ENCODE measurements around the gene TNPO3.

The TNPO3 gene

DNA sequence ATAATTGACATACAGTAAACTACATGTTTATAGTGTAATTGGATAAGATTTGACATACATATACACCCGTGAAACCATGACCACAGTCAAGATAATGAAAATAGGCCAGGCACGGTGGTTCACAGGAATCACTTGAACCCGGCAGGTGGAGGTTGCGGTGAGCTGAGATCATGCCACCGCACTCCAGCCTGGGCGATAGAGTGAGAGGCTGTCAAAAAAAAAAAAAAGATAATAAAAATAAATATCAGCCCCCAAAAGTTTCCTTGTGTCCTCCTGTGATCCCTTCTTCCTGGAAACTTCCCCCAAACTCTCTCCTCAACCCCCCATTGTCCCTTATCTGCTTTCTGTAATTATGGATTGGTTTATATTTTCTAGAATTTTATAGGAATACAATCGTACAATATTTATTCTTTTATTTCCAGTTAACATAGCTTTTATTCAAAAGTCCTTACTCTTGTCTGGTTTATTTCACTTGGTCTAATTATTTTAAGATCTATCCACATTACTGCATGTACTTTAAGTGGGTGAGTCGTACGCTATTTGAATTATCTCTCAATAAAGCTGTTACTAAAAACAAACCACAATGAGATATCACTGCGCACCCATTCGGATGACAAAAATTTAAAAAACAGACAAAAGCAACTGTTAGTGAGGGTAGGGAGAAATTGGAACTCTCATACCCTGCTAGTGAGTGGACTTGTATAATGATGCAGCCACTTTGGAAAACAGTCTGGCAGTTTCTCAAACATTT lies 30.1 kb upstream of the TNPO3 start:
- no peak overlapping the region for H2AFZ ChIP-seq (ENCODE audit: low read depth, low read length)
- no peak overlapping the region for H3K27ac ChIP-seq (ENCODE audit: low read length)
- no peak overlapping the region for H3K9ac ChIP-seq (ENCODE audit: low read length)
- H3K9me3 ChIP-seq (ENCODE audit: insufficient read depth, low read length), result no peaks in the 10 kb centered on the region
- H3K4me3 ChIP-seq (ENCODE audit: low read length), result no peak overlapping the region
- TF ChIP-seq, protein P1, sequence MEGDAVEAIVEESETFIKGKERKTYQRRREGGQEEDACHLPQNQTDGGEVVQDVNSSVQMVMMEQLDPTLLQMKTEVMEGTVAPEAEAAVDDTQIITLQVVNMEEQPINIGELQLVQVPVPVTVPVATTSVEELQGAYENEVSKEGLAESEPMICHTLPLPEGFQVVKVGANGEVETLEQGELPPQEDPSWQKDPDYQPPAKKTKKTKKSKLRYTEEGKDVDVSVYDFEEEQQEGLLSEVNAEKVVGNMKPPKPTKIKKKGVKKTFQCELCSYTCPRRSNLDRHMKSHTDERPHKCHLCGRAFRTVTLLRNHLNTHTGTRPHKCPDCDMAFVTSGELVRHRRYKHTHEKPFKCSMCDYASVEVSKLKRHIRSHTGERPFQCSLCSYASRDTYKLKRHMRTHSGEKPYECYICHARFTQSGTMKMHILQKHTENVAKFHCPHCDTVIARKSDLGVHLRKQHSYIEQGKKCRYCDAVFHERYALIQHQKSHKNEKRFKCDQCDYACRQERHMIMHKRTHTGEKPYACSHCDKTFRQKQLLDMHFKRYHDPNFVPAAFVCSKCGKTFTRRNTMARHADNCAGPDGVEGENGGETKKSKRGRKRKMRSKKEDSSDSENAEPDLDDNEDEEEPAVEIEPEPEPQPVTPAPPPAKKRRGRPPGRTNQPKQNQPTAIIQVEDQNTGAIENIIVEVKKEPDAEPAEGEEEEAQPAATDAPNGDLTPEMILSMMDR (IDR thresholded peaks at IDR 0.05; ENCODE audit: low read depth, low read length), result no peak
- TF ChIP-seq EZH2phosphoT487 (IDR thresholded peaks at IDR 0.05; ENCODE audit: low read depth), result no peak
- no peaks in the 10 kb centered on the region for H3K79me2 ChIP-seq (ENCODE audit: low read length)
- H3K36me3 ChIP-seq (replicated peaks; ENCODE audit: low read depth, low read length), result no peaks in the 10 kb centered on the region
- H4K20me1 ChIP-seq (ENCODE audit: insufficient read depth, low read length), result no peaks in the 10 kb centered on the region
- H3K27me3 ChIP-seq (ENCODE audit: low read depth, low read length), result no peaks in the 10 kb centered on the region
- H3K4me2 ChIP-seq (ENCODE audit: low read length), result no peak overlapping the region
- H3K4me1 ChIP-seq (ENCODE audit: low read length), result peaks cover 11% of the 10 kb centered on the region

DNA sequence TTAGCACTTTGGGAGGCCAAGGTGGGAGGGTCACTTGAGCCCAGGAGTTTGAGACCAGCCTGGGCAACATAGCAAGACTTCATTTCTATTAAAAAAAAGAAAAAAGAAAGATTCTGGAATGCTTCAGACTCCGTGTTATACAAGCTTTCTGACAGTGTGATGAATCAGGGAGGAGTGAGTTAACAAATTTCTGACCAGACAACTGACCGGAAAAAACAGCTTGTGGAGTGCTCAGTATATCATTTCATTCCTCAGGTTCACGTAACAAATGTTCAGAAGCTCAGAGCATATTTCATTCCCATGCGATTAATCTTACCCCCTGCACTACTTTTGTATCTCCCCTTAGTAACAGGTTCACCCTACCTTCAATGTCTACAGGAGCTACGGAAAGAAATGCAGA lies 28.6 kb upstream of the TNPO3 start:
- TF ChIP-seq, protein P1 (IDR thresholded peaks at IDR 0.05; ENCODE audit: low read depth, low read length), result no peak
- TF ChIP-seq EZH2phosphoT487 (IDR thresholded peaks at IDR 0.05; ENCODE audit: low read depth), result no peak
- no peak overlapping the region for H3K27ac ChIP-seq (ENCODE audit: low read length)
- no peaks in the 10 kb centered on the region for H3K4me1 ChIP-seq (ENCODE audit: low read length)
- H3K36me3 ChIP-seq (replicated peaks; ENCODE audit: low read depth, low read length), result no peaks in the 10 kb centered on the region
- no peaks in the 10 kb centered on the region for H4K20me1 ChIP-seq (ENCODE audit: insufficient read depth, low read length)
- H3K4me2 ChIP-seq (ENCODE audit: low read length), result no peak overlapping the region
- no peaks in the 10 kb centered on the region for H3K27me3 ChIP-seq (ENCODE audit: low read depth, low read length)
- no peaks in the 10 kb centered on the region for H3K79me2 ChIP-seq (ENCODE audit: low read length)
- no peak overlapping the region for H2AFZ ChIP-seq (ENCODE audit: low read depth, low read length)
- H3K9me3 ChIP-seq (ENCODE audit: insufficient read depth, low read length), result no peaks in the 10 kb centered on the region
- H3K9ac ChIP-seq (ENCODE audit: low read length), result no peak overlapping the region
- no peak overlapping the region for H3K4me3 ChIP-seq (ENCODE audit: low read length)

DNA sequence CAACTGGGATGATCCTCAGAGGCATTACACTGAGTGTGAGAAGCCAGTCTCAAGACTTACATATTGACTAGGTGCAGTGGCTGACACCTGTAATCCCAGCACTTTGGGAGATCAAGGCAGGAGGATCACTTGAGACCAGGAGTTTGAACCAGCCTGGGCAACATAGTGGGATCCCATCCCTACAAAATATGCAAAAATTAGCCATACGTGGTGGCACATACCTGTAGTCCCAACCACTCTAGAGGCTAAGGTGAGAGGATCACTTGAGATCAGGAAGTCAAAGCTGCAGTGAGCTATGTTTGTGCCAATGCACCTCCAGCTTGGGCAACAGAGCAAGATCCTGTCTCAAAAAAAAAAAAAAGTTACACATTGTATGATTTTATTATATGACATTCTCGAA lies 23.5 kb upstream of the TNPO3 start:
- H3K9me3 ChIP-seq (ENCODE audit: insufficient read depth, low read length), result no peaks in the 10 kb centered on the region
- no peaks in the 10 kb centered on the region for H3K27me3 ChIP-seq (ENCODE audit: low read depth, low read length)
- no peak overlapping the region for H3K9ac ChIP-seq (ENCODE audit: low read length)
- H3K27ac ChIP-seq (ENCODE audit: low read length), result no peak overlapping the region
- no peaks in the 10 kb centered on the region for H4K20me1 ChIP-seq (ENCODE audit: insufficient read depth, low read length)
- no peak overlapping the region for H3K4me3 ChIP-seq (ENCODE audit: low read length)
- H3K4me1 ChIP-seq (ENCODE audit: low read length), result peaks cover 8% of the 10 kb centered on the region
- no peak overlapping the region for H2AFZ ChIP-seq (ENCODE audit: low read depth, low read length)
- no peaks in the 10 kb centered on the region for H3K36me3 ChIP-seq (replicated peaks; ENCODE audit: low read depth, low read length)
- TF ChIP-seq, protein P1 (IDR thresholded peaks at IDR 0.05; ENCODE audit: low read depth, low read length), result no peak
- TF ChIP-seq EZH2phosphoT487 (IDR thresholded peaks at IDR 0.05; ENCODE audit: low read depth), result no peak
- H3K79me2 ChIP-seq (ENCODE audit: low read length), result no peaks in the 10 kb centered on the region
- no peak overlapping the region for H3K4me2 ChIP-seq (ENCODE audit: low read length)

GRCh38 chr7:129076886-129077285 lies 22.0 kb upstream of the TNPO3 start:
- H2AFZ ChIP-seq (ENCODE audit: low read depth, low read length), result no peak overlapping the region
- H3K79me2 ChIP-seq (ENCODE audit: low read length), result no peaks in the 10 kb centered on the region
- no peak overlapping the region for H3K9ac ChIP-seq (ENCODE audit: low read length)
- no peak overlapping the region for H3K4me2 ChIP-seq (ENCODE audit: low read length)
- H3K4me1 ChIP-seq (ENCODE audit: low read length), result peaks cover 21% of the 10 kb centered on the region
- H3K4me3 ChIP-seq (ENCODE audit: low read length), result no peak overlapping the region
- no peaks in the 10 kb centered on the region for H3K36me3 ChIP-seq (replicated peaks; ENCODE audit: low read depth, low read length)
- TF ChIP-seq, protein P1 (IDR thresholded peaks at IDR 0.05; ENCODE audit: low read depth, low read length), result no peak
- TF ChIP-seq EZH2phosphoT487 (IDR thresholded peaks at IDR 0.05; ENCODE audit: low read depth), result no peak
- no peaks in the 10 kb centered on the region for H3K9me3 ChIP-seq (ENCODE audit: insufficient read depth, low read length)
- no peaks in the 10 kb centered on the region for H3K27me3 ChIP-seq (ENCODE audit: low read depth, low read length)
- H4K20me1 ChIP-seq (ENCODE audit: insufficient read depth, low read length), result no peaks in the 10 kb centered on the region
- no peak overlapping the region for H3K27ac ChIP-seq (ENCODE audit: low read length)

Data from OCI-LY3 (cell line).